ENCODE data around the gene CYP1A2.

CYP1A2 gene

GRCh38 chr15:74725845-74726773, 22.5 kb upstream of the CYP1A2 start (continued):
- TF ChIP-seq, protein P1, sequence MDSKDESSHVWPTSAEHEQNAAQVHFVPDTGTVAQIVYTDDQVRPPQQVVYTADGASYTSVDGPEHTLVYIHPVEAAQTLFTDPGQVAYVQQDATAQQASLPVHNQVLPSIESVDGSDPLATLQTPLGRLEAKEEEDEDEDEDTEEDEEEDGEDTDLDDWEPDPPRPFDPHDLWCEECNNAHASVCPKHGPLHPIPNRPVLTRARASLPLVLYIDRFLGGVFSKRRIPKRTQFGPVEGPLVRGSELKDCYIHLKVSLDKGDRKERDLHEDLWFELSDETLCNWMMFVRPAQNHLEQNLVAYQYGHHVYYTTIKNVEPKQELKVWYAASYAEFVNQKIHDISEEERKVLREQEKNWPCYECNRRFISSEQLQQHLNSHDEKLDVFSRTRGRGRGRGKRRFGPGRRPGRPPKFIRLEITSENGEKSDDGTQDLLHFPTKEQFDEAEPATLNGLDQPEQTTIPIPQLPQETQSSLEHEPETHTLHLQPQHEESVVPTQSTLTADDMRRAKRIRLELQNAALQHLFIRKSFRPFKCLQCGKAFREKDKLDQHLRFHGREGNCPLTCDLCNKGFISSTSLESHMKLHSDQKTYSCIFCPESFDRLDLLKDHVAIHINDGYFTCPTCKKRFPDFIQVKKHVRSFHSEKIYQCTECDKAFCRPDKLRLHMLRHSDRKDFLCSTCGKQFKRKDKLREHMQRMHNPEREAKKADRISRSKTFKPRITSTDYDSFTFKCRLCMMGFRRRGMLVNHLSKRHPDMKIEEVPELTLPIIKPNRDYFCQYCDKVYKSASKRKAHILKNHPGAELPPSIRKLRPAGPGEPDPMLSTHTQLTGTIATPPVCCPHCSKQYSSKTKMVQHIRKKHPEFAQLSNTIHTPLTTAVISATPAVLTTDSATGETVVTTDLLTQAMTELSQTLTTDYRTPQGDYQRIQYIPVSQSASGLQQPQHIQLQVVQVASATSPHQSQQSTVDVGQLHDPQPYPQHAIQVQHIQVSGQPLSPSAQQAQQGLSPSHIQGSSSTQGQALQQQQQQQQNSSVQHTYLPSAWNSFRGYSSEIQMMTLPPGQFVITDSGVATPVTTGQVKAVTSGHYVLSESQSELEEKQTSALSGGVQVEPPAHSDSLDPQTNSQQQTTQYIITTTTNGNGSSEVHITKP (tag by site-specific recombination; IDR thresholded peaks at IDR 0.05) = peak; percentile 82
- TF ChIP-seq BCL11B (tag by site-specific recombination; IDR thresholded peaks at IDR 0.05; ENCODE audit: low read depth) = no peak; the same call in none of the 2 replicates
- peak; percentile 50 for TF ChIP-seq IKZF3 (tag by site-specific recombination; IDR thresholded peaks at IDR 0.05)
- TF ChIP-seq PRDM6 (tag by site-specific recombination; IDR thresholded peaks at IDR 0.05) = no peak; the same call in 1 of the 2 replicates
- TF ChIP-seq ZNF10 (tag by site-specific recombination; IDR thresholded peaks at IDR 0.05) = no peak
- no peak for TF ChIP-seq ZNF701 (tag by site-specific recombination; IDR thresholded peaks at IDR 0.05)
- TF ChIP-seq ZNF785 (tag by site-specific recombination; IDR thresholded peaks at IDR 0.05) = no peak
- TF ChIP-seq ZNF510 (tag by site-specific recombination; IDR thresholded peaks at IDR 0.05; ENCODE audit: insufficient replicate concordance) = no peak
- peak; percentile 63; the same call in 1 of the 2 replicates for TF ChIP-seq ZBTB7A (tag by site-specific recombination; IDR thresholded peaks at IDR 0.05; ENCODE audit: low read depth)
- no peak for TF ChIP-seq ZNF37A (tag by site-specific recombination; IDR thresholded peaks at IDR 0.05)
- TF ChIP-seq ZNF707 (tag by site-specific recombination; IDR thresholded peaks at IDR 0.05) = no peak
- 0 out of 2 replicates have a peak, but pooled peaks have one; percentile 33 for TF ChIP-seq ZNF280D (tag by site-specific recombination; IDR thresholded peaks at IDR 0.05)
- peak; percentile 25; the same call in 1 of the 2 replicates for TF ChIP-seq ZNF394 (tag by site-specific recombination; IDR thresholded peaks at IDR 0.05; ENCODE audit: borderline replicate concordance)
- 0 out of 2 replicates have a peak, but pooled peaks have one; percentile 17 for TF ChIP-seq INSM2 (tag by site-specific recombination; IDR thresholded peaks at IDR 0.05)
- no peak for TF ChIP-seq REPIN1 (tag by site-specific recombination; IDR thresholded peaks at IDR 0.05; ENCODE audit: low read depth)
- TF ChIP-seq ZNF777 (tag by site-specific recombination; IDR thresholded peaks at IDR 0.05; ENCODE audit: borderline replicate concordance) = 0 out of 2 replicates have a peak, but pooled peaks have one; percentile 7
- TF ChIP-seq SCRT1 (tag by site-specific recombination; IDR thresholded peaks at IDR 0.05; ENCODE audit: borderline replicate concordance) = no peak
- TF ChIP-seq ZNF600 (tag by site-specific recombination; IDR thresholded peaks at IDR 0.05) = 0 out of 2 replicates have a peak, but pooled peaks have one; percentile 11
- 0 out of 2 replicates have a peak, but pooled peaks have one; percentile 26 for TF ChIP-seq YY2 (tag by site-specific recombination; IDR thresholded peaks at IDR 0.05)
- peak; percentile 22; the same call in 1 of the 2 replicates for TF ChIP-seq ZNF629 (tag by site-specific recombination; IDR thresholded peaks at IDR 0.05)
- TF ChIP-seq PRDM1 (tag by site-specific recombination; IDR thresholded peaks at IDR 0.05) = no peak
- peak; percentile 63 for TF ChIP-seq KLF16 (tag by site-specific recombination; IDR thresholded peaks at IDR 0.05)
- no peak for TF ChIP-seq ZNF529 (tag by site-specific recombination; IDR thresholded peaks at IDR 0.05; ENCODE audit: insufficient replicate concordance)
- no peak for TF ChIP-seq ZNF155 (tag by site-specific recombination; IDR thresholded peaks at IDR 0.05)
- TF ChIP-seq WT1 (tag by site-specific recombination; IDR thresholded peaks at IDR 0.05) = peak; percentile 10; the same call in 1 of the 2 replicates
- peak; percentile 27; the same call in 1 of the 2 replicates for TF ChIP-seq ZNF76 (tag by site-specific recombination; IDR thresholded peaks at IDR 0.05; ENCODE audit: borderline replicate concordance, low read depth)
- TF ChIP-seq YY1 (tag by site-specific recombination; IDR thresholded peaks at IDR 0.05) = no peak
- TF ChIP-seq ZNF571 (tag by site-specific recombination; IDR thresholded peaks at IDR 0.05) = no peak
- no peak for TF ChIP-seq OVOL3 (tag by site-specific recombination; IDR thresholded peaks at IDR 0.05)

Data from HEK293 (cell line).